B cell (primary cell): ENCODE measurements around the gene HS1BP3. TPM values are rescaled to one million over a fixed set of nuclear protein-coding genes. Genes with fewer than 3 reads are reported as not detected.
A peak's percentile ranks its signal among the peaks of the same experiment; 100 is the strongest.

Experiments used
- ATAC-seq: fragments of 200-7000 bp; cut with Tn5 transposase; one replicate; pipeline ENCODE4 v1.10.0; 2021; ENCODE audit warnings: low read depth, mild to moderate bottlenecking, moderate number of reproducible peaks, moderate library complexity
- CTCF ChIA-PET: fragments of 350-600 bp; sonication (Branson Sonifier 250); formaldehyde crosslinking; loops from one replicate; lab custom pipeline; 2021; ENCODE audit warnings: antibody characterized with exemption, inconsistent platforms; lab: Charles Lee
- POLR2A ChIA-PET: fragments of 350-600 bp; sonication (Branson Sonifier 250); formaldehyde crosslinking; loops from one replicate; lab custom pipeline; 2021; ENCODE audit warnings: antibody characterized with exemption; lab: Charles Lee
- DNase-seq: peaks from one replicate; pipeline ENCODE4 v3.0.0; 2013
- H2AFZ ChIP-seq: 2 replicates; pipeline ENCODE4 v1.6.1; 2012; ENCODE audit warnings: mild to moderate bottlenecking, low read depth, low read length; ENCODE audit not compliant: insufficient read depth, poor library complexity, severe bottlenecking
- H3K27ac ChIP-seq, 2 donors: 1 replicate in 1 of 2; 2 replicates in 1 of 2; pipeline ENCODE4 v1.5.1; 2012 to 2013; ENCODE audit warnings: low read length in 2 of 2, mild to moderate bottlenecking in 2 of 2, moderate library complexity in 1 of 2
- H3K27me3 ChIP-seq, 4 experiments: fragments of 200-600 bp in 1 of 4; sonication (generic) in 1 of 4; replicated peaks in 1 of 4; 1 replicate in 2 of 4; 2 replicates in 2 of 4; pipeline versions ENCODE4 v1.6.1 to v1.7.0; 2013 to 2016; ENCODE audit warnings: low read length in 3 of 4, mild to moderate bottlenecking in 2 of 4, mixed read lengths in 1 of 4, moderate library complexity in 1 of 4; ENCODE audit not compliant: insufficient read depth in 4 of 4, control insufficient read depth in 3 of 4; ENCODE audit errors: control extremely low read depth in 1 of 4
- H3K36me3 ChIP-seq, 2 experiments: replicated peaks in 1 of 2; 1 replicate in 1 of 2; 2 replicates in 1 of 2; pipeline versions ENCODE4 v1.6.1 to v1.7.1; 2013; ENCODE audit warnings: low read length in 1 of 2; ENCODE audit not compliant: insufficient read depth in 2 of 2, control insufficient read depth in 1 of 2; ENCODE audit errors: control extremely low read depth in 1 of 2, extremely low read depth in 1 of 2
- H3K4me1 ChIP-seq, 2 donors: fragments of 200-600 bp in 1 of 2; sonication (generic) in 1 of 2; 1 replicate in 1 of 2; 2 replicates in 1 of 2; pipeline versions ENCODE4 v1.5.1 to v1.6.1; 2013 to 2017; ENCODE audit warnings: low read length in 2 of 2; ENCODE audit not compliant: control insufficient read depth in 2 of 2, insufficient read depth in 2 of 2
- H3K4me2 ChIP-seq: replicated peaks from 2 replicates; pipeline ENCODE3; 2012; ENCODE audit warnings: mild to moderate bottlenecking, low read depth, low read length; ENCODE audit not compliant: poor library complexity, severe bottlenecking
- H3K4me3 ChIP-seq, 5 experiments: fragments of 200-600 bp in 1 of 5; sonication (generic) in 1 of 5; 1 replicate in 3 of 5; 2 replicates in 2 of 5; pipeline versions ENCODE4 v1.5.1 to v1.7.0; 2011 to 2016; ENCODE audit warnings: low read length in 4 of 5, mild to moderate bottlenecking in 4 of 5, low read depth in 2 of 5, control low read depth in 1 of 5, moderate library complexity in 1 of 5; ENCODE audit not compliant: insufficient read depth in 1 of 5; ENCODE audit errors: control extremely low read depth in 1 of 5, extremely low read depth in 1 of 5
- H3K79me2 ChIP-seq: fragments of 200-600 bp; sonication (generic); one replicate; pipeline ENCODE4 v1.6.0; 2016; ENCODE audit warnings: low read length; ENCODE audit not compliant: control insufficient read depth, insufficient read depth
- H3K9ac ChIP-seq: fragments of 200-600 bp; sonication (generic); 2 replicates; pipeline ENCODE4 v1.6.1; 2017; ENCODE audit warnings: mild to moderate bottlenecking, low read length, moderate library complexity
- H3K9me3 ChIP-seq, 3 donors: one replicate each; pipeline versions ENCODE4 v1.6.1 to v1.7.1; 2013; ENCODE audit warnings: low read length in 2 of 3; ENCODE audit not compliant: control insufficient read depth in 2 of 3, insufficient read depth in 1 of 3; ENCODE audit errors: control extremely low read depth in 1 of 3
- H4K20me1 ChIP-seq: 2 replicates; pipeline ENCODE4 v1.6.0; 2012; ENCODE audit warnings: mild to moderate bottlenecking, low read length; ENCODE audit not compliant: insufficient read depth, control insufficient read depth, poor library complexity, severe bottlenecking
- H3K27ac Mint-ChIP-seq: one replicate; pipeline ENCODE4 v1.8.0; 2021; ENCODE audit warnings: mixed read lengths
- H3K27me3 Mint-ChIP-seq: one replicate; pipeline ENCODE4 v1.8.0; 2021; ENCODE audit warnings: mixed read lengths
- H3K4me1 Mint-ChIP-seq: one replicate; pipeline ENCODE4 v1.8.0; 2021; ENCODE audit warnings: mixed read lengths
- H3K4me3 Mint-ChIP-seq: one replicate; pipeline ENCODE4 v1.8.0; 2021; ENCODE audit warnings: mixed read lengths
- H3K9me3 Mint-ChIP-seq: one replicate; pipeline ENCODE4 v1.8.0; 2022; ENCODE audit warnings: mixed read lengths; ENCODE audit not compliant: insufficient read depth
- EZH2 ChIP-seq: IDR thresholded peaks from 2 replicates; pipeline ENCODE4 v1.6.1; 2012; ENCODE audit warnings: borderline replicate concordance, low read depth, mild to moderate bottlenecking, moderate library complexity, low read length; ENCODE audit not compliant: insufficient read depth, poor library complexity, severe bottlenecking
- WGBS: methylation state at CpG from one replicate; pipeline ENCODE4 v1.1.5; 2013; ENCODE audit warnings: missing lambda C conversion rate; ENCODE audit not compliant: insufficient coverage; 5-methylcytosine and 5-hydroxymethylcytosine counted together
- intact Hi-C: fragments of 100-400 bp; cut with micrococcal nuclease; formaldehyde crosslinking; loops from one replicate; pipeline ENCODE4 v1.10.0; 2022
- polyA plus RNA-seq: library from polyadenylated mRNA; depleted of rRNA; stranded (reverse); fragments of >200 nt; gene quantifications from 2 replicates; pipeline ENCODE4 v1.2.3, GENCODE V29; 2012
- total RNA-seq, 2 donors: library from RNA; stranded (reverse); fragments of 120-200 nt in 1 of 2; gene quantifications; 1 replicate in 1 of 2; 2 replicates in 1 of 2; pipeline versions ENCODE4 v1.2.3 to v1.2.4, GENCODE V29; 2013 to 2022
- TF ChIP-seq, protein P1 (sequence below): fragments of 200-600 bp; IDR thresholded peaks from one replicate; pipeline ENCODE4 v1.8.0; 2022; ENCODE audit warnings: antibody characterized with exemption, mild to moderate bottlenecking

The HS1BP3 gene
- total and polyA plus RNA-seq, 2 donors (not counting 1 experiment from before 2014, with no cell fraction given), result 27.8 to 28.7 TPM

DNA sequence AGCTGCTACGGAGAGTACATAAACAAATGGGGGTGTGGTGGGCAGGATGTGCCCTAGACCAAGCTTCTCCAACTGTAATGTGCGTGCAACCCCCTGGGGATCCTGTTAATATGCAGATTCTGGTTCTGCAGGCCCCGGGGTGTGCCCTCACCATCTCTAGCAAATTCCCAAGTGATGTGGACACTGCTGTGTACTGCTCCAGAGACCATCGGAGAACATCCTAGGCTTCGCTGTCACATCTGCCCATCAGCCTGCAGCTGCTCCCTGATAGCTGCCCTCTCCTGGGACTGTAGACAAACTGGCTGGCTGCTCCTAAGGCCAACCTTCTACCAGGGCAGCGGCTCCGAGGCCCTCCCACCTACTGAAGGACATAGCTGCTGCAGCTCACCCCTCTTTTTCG, 3.2 kb downstream of the HS1BP3 start:
- Histone ChIP-seq H3K4me1 (peaks cover 41 to 49% of the 10 kb centered on the region in 2 donors), H3K4me2 (peak overlapping the region; percentile 51), H3K27ac (no peak overlapping the region), H3K9ac (no peak overlapping the region), H3K9me3 (peaks cover 0 to 2% (median 0%) of the 10 kb centered on the region in 3 donors), H2AFZ (peak overlapping the region; percentile 35), H4K20me1 (peaks cover 9% of the 10 kb centered on the region), H3K79me2 (peaks cover 45% of the 10 kb centered on the region), H3K4me3 (peak overlapping the region in 1 of 5 experiments; percentile 10), H3K27me3 (no peaks in the 10 kb centered on the region), H3K36me3 (peaks cover 0 to 23% of the 10 kb centered on the region in 2 experiments)
- CTCF ChIA-PET, result interaction anchor here (1.2 to 9.9 kb wide), 7 partner anchors 12 to 237 kb away, joined by 4 to 139 read pairs (median 9); partner anchors contain the start of genes GDF7 and RHOB
- H3K4me3 Mint-ChIP-seq, result peak overlapping the region; percentile 88
- H3K4me1 Mint-ChIP-seq, result peaks cover 54% of the 10 kb centered on the region
- WGBS, result 38% methylated on average over 8 of the region's 8 CpGs
- intact Hi-C loops, result no loop called here
- no peak for DNase-seq
- POLR2A ChIA-PET, result interaction anchor here (0.9 to 1.0 kb wide), 2 partner anchors 203 to 207 kb away, joined by 3 to 16 read pairs; no protein-coding TSS in a partner anchor
- H3K9me3 Mint-ChIP-seq, result no peaks in the 10 kb centered on the region
- no peaks in the 10 kb centered on the region for H3K27me3 Mint-ChIP-seq
- H3K27ac Mint-ChIP-seq, result peak overlapping the region; percentile 10
- no peak for TF ChIP-seq EZH2
- TF ChIP-seq, protein P1, sequence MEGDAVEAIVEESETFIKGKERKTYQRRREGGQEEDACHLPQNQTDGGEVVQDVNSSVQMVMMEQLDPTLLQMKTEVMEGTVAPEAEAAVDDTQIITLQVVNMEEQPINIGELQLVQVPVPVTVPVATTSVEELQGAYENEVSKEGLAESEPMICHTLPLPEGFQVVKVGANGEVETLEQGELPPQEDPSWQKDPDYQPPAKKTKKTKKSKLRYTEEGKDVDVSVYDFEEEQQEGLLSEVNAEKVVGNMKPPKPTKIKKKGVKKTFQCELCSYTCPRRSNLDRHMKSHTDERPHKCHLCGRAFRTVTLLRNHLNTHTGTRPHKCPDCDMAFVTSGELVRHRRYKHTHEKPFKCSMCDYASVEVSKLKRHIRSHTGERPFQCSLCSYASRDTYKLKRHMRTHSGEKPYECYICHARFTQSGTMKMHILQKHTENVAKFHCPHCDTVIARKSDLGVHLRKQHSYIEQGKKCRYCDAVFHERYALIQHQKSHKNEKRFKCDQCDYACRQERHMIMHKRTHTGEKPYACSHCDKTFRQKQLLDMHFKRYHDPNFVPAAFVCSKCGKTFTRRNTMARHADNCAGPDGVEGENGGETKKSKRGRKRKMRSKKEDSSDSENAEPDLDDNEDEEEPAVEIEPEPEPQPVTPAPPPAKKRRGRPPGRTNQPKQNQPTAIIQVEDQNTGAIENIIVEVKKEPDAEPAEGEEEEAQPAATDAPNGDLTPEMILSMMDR, result no peak
- ATAC-seq, result no peak

DNA sequence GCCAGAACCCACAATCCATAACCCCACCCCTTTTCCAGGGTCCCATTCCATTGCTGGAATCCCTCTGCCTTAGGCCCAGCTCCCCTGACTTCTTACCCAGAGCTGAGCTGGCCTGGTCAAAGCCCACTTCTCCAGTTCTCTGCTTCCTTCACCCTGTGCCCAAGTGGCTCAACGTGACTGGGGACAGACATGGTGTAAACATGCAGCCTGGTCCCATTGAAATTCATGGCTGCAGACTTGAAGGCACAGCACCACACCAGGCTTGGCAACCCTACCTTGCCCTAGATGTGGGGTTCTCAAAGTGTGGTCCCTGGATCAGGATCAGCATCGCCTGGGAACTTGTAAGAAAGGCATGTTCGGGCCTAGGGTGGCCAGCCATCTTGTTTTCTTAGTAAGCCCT, 3.7 kb downstream of the HS1BP3 start:
- 100% methylated on average over 1 of the region's 3 CpGs for WGBS
- peaks cover 0 to 2% (median 0%) of the 10 kb centered on the region in 3 donors for H3K9me3 ChIP-seq
- H3K27me3 ChIP-seq, result no peaks in the 10 kb centered on the region
- H3K36me3 ChIP-seq, result peaks cover 0 to 23% of the 10 kb centered on the region in 2 experiments
- H3K9ac ChIP-seq, result no peak overlapping the region
- H3K27ac ChIP-seq, result no peak overlapping the region
- peak overlapping the region; percentile 35 for H2AFZ ChIP-seq
- H3K4me1 ChIP-seq, result peaks cover 41 to 54% of the 10 kb centered on the region in 2 donors
- intact Hi-C loops, result no loop called here
- peaks cover 53% of the 10 kb centered on the region for H3K4me1 Mint-ChIP-seq
- H3K4me3 ChIP-seq, result no peak overlapping the region
- peak overlapping the region; percentile 10 for H3K27ac Mint-ChIP-seq
- H3K79me2 ChIP-seq, result peaks cover 45% of the 10 kb centered on the region
- no peak for TF ChIP-seq EZH2
- TF ChIP-seq, protein P1, result no peak
- no peaks in the 10 kb centered on the region for H3K9me3 Mint-ChIP-seq
- DNase-seq (no peak), ATAC-seq (no peak)
- peak overlapping the region; percentile 51 for H3K4me2 ChIP-seq
- ChIA-PET CTCF (interaction anchor here (1.7 to 9.9 kb wide), 5 partner anchors 17 to 236 kb away, joined by 9 to 139 read pairs (median 59); partner anchors contain the start of genes GDF7 and RHOB), POLR2A (interaction anchor here (1.0 kb wide), 1 partner anchor 203 kb away, joined by 16 read pairs; no protein-coding TSS in a partner anchor)
- peaks cover 14% of the 10 kb centered on the region for H4K20me1 ChIP-seq
- H3K4me3 Mint-ChIP-seq, result no peak overlapping the region
- H3K27me3 Mint-ChIP-seq, result no peaks in the 10 kb centered on the region
